GM23338 (cell line): ENCODE measurements around the gene TTC3. TPM values are rescaled to one million over a fixed set of nuclear protein-coding genes. Genes with fewer than 3 reads are reported as not detected.

Experiments
- ATAC-seq: fragments of 200-7000 bp; cut with Tn5 transposase; 3 replicates; pipeline ENCODE4 v1.9.1; 2020
- DNase-seq: peaks from one replicate; pipeline ENCODE4 v3.0.0-alpha.2; 2015; ENCODE audit warnings: low spot score
- H2AFZ ChIP-seq: fragments of 200-600 bp; sonication (generic); 2 replicates; pipeline ENCODE4 v1.8.0; 2016; ENCODE audit warnings: antibody characterized with exemption, mild to moderate bottlenecking, moderate library complexity
- H3F3A ChIP-seq: fragments of 200-600 bp; sonication (generic); replicated peaks from 2 replicates; pipeline ENCODE4 v1.8.0; 2017; ENCODE audit warnings: antibody characterized with exemption, mixed run types, low read depth
- H3K27ac ChIP-seq: fragments of 200-600 bp; sonication (generic); 2 replicates; pipeline ENCODE4 v1.6.1; 2016; ENCODE audit warnings: low read depth
- H3K27me3 ChIP-seq: fragments of 200-600 bp; sonication (generic); 2 replicates; pipeline ENCODE4 v1.8.0; 2016; ENCODE audit warnings: mild to moderate bottlenecking, mixed run types, moderate library complexity; ENCODE audit not compliant: insufficient read depth
- H3K36me3 ChIP-seq: fragments of 200-600 bp; sonication (generic); 2 replicates; pipeline ENCODE4 v1.8.0; 2016; ENCODE audit warnings: mild to moderate bottlenecking; ENCODE audit not compliant: insufficient read depth
- H3K4me1 ChIP-seq: fragments of 200-600 bp; sonication (generic); 2 replicates; pipeline ENCODE4 v1.8.0; 2016; ENCODE audit warnings: mild to moderate bottlenecking, moderate library complexity; ENCODE audit not compliant: insufficient read depth
- H3K4me2 ChIP-seq: fragments of 200-600 bp; sonication (generic); 2 replicates; pipeline ENCODE4 v1.7.1; 2017; ENCODE audit warnings: mixed run types
- H3K4me3 ChIP-seq: fragments of 200-600 bp; sonication (generic); 2 replicates; pipeline ENCODE4 v1.6.1; 2016; ENCODE audit warnings: mixed run types
- H3K79me2 ChIP-seq: fragments of 200-600 bp; sonication (generic); replicated peaks from 2 replicates; pipeline ENCODE4 v1.8.0; 2017; ENCODE audit warnings: mild to moderate bottlenecking; ENCODE audit not compliant: insufficient read depth
- H3K9me2 ChIP-seq: fragments of 200-600 bp; sonication (generic); 2 replicates; pipeline ENCODE4 v1.8.0; 2017; ENCODE audit not compliant: insufficient read depth
- H4K20me1 ChIP-seq: fragments of 200-600 bp; sonication (generic); replicated peaks from 2 replicates; pipeline ENCODE4 v1.8.0; 2017; ENCODE audit warnings: mild to moderate bottlenecking; ENCODE audit not compliant: insufficient read depth
- H3K27ac Mint-ChIP-seq: 2 replicates; pipeline ENCODE4 v1.8.0; 2020; ENCODE audit warnings: inconsistent platforms, mild to moderate bottlenecking, moderate library complexity, mixed read lengths
- H3K27me3 Mint-ChIP-seq: 3 replicates; pipeline ENCODE4 v1.8.0; 2022; ENCODE audit warnings: low read depth, mild to moderate bottlenecking, moderate library complexity, mixed read lengths, inconsistent platforms; ENCODE audit not compliant: insufficient read depth, poor library complexity
- H3K36me3 Mint-ChIP-seq: 3 replicates; pipeline ENCODE4 v1.8.0; 2021; ENCODE audit warnings: low read depth, mild to moderate bottlenecking, inconsistent platforms, moderate library complexity, mixed read lengths
- H3K4me1 Mint-ChIP-seq: 3 replicates; pipeline ENCODE4 v1.8.0; 2020; ENCODE audit warnings: mild to moderate bottlenecking, inconsistent platforms, mixed read lengths
- H3K4me3 Mint-ChIP-seq: 3 replicates; pipeline ENCODE4 v1.8.0; 2021; ENCODE audit warnings: moderate library complexity, mild to moderate bottlenecking, inconsistent platforms, mixed read lengths
- H3K9me3 Mint-ChIP-seq: 3 replicates; pipeline ENCODE4 v1.8.0; 2020; ENCODE audit warnings: moderate library complexity, mild to moderate bottlenecking, inconsistent platforms, mixed read lengths
- CREB1 ChIP-seq: fragments of 250-450 bp; sonication (Bioruptor Pico); IDR thresholded peaks from 2 replicates; pipeline ENCODE4 v1.5.0; 2020; ENCODE audit warnings: low read depth, mild to moderate bottlenecking, moderate library complexity
- CTCF ChIP-seq, 2 experiments: fragments of 200-600 bp in 1 of 2; sonication (generic) in 1 of 2; conservative IDR thresholded peaks; 2 replicates each; pipeline versions ENCODE4 v1.5.1 to v1.6.1; 2016 to 2017; ENCODE audit warnings: antibody characterized with exemption in 2 of 2, low read depth in 2 of 2, mild to moderate bottlenecking in 2 of 2, moderate library complexity in 1 of 2
- EZH2phosphoT487 ChIP-seq: fragments of 200-600 bp; sonication (generic); IDR thresholded peaks from one replicate; pipeline ENCODE4 v1.8.1; 2018; ENCODE audit warnings: antibody characterized with exemption; ENCODE audit not compliant: unreplicated experiment
- NANOG ChIP-seq: IDR thresholded peaks from 2 replicates; pipeline ENCODE4 v1.6.1; 2016; ENCODE audit warnings: antibody characterized with exemption, borderline replicate concordance
- POLR2AphosphoS5 ChIP-seq: IDR thresholded peaks from 2 replicates; pipeline ENCODE4 v1.6.1; 2016; ENCODE audit warnings: antibody characterized with exemption, low read depth
- STAT1 ChIP-seq: IDR thresholded peaks from one replicate; pipeline ENCODE4 v1.6.1; 2016; ENCODE audit warnings: antibody characterized with exemption; ENCODE audit not compliant: unreplicated experiment
- ZNF114 ChIP-seq: fragments of 250-450 bp; sonication (Bioruptor Pico); IDR thresholded peaks from 2 replicates; pipeline ENCODE4 v1.5.0; 2020; ENCODE audit warnings: mild to moderate bottlenecking, moderate library complexity
- ZNF462 ChIP-seq: fragments of 250-450 bp; sonication (Bioruptor Pico); IDR thresholded peaks from 2 replicates; pipeline ENCODE4 v1.5.0; 2020; ENCODE audit warnings: mild to moderate bottlenecking, moderate library complexity
- polyA plus RNA-seq: library from polyadenylated mRNA; unstranded; fragments of >200 nt; fragmentation: Nextera tagmentation; extraction: Ambion mirVana; gene quantifications from 2 replicates; pipeline ENCODE4 v1.2.1, GENCODE V29; 2016
- total RNA-seq: library from RNA; depleted of rRNA; stranded (reverse); fragments of >200 nt; shearing (Covaris generic); gene quantifications from 2 replicates; pipeline ENCODE4 v1.2.3, GENCODE V29; 2014
- TF ChIP-seq, protein P1 (sequence below): IDR thresholded peaks from 2 replicates; pipeline ENCODE4 v1.6.1; 2016; ENCODE audit warnings: antibody characterized with exemption

The TTC3 gene
- total and polyA plus RNA-seq, 2 experiments from 2014 or later, result 28.9 to 48.6 TPM

GRCh38 chr21:37085726-37086125 lies 12.7 kb downstream of the TTC3 start:
- no peaks in the 10 kb centered on the region for H3F3A ChIP-seq
- no peak overlapping the region for H3K4me2 ChIP-seq
- H3K36me3 Mint-ChIP-seq, result 0 out of 3 replicates have a peak, but pooled peaks cover 3% of the 10 kb centered on the region
- no peak overlapping the region for H3K4me3 Mint-ChIP-seq
- H3K9me2 ChIP-seq, result no peaks in the 10 kb centered on the region
- H2AFZ ChIP-seq, result no peak overlapping the region
- TF ChIP-seq EZH2phosphoT487 (no peak), NANOG (no peak), STAT1 (no peak), CTCF (conservative IDR thresholded peaks at IDR 0.05; ENCODE audit: low read depth in 2 of 2) (no peak), CREB1 (no peak), ZNF462 (no peak), POLR2AphosphoS5 (no peak), ZNF114 (no peak)
- TF ChIP-seq, protein P1, sequence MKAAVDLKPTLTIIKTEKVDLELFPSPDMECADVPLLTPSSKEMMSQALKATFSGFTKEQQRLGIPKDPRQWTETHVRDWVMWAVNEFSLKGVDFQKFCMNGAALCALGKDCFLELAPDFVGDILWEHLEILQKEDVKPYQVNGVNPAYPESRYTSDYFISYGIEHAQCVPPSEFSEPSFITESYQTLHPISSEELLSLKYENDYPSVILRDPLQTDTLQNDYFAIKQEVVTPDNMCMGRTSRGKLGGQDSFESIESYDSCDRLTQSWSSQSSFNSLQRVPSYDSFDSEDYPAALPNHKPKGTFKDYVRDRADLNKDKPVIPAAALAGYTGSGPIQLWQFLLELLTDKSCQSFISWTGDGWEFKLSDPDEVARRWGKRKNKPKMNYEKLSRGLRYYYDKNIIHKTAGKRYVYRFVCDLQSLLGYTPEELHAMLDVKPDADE, result no peak
- no peak overlapping the region for H3K4me3 ChIP-seq
- no peaks in the 10 kb centered on the region for H3K36me3 ChIP-seq
- DNase-seq (no peak), ATAC-seq (no peak)
- no peak overlapping the region for H3K27ac ChIP-seq
- H3K4me1 ChIP-seq, result no peaks in the 10 kb centered on the region
- H3K27ac Mint-ChIP-seq, result no peak overlapping the region
- H3K27me3 Mint-ChIP-seq, result no peaks in the 10 kb centered on the region
- H3K79me2 ChIP-seq, result peaks cover 5% of the 10 kb centered on the region
- no peaks in the 10 kb centered on the region for H3K9me3 Mint-ChIP-seq
- no peaks in the 10 kb centered on the region for H3K27me3 ChIP-seq
- H4K20me1 ChIP-seq, result no peaks in the 10 kb centered on the region
- no peaks in the 10 kb centered on the region for H3K4me1 Mint-ChIP-seq
